Measurements from ENCODE around the gene RAMACL.
A peak's percentile ranks its signal among the peaks of the same experiment; 100 is the strongest.

Gene RAMACL

GRCh38 chr6:166573511-166574216 lies 12.8 kb downstream of the RAMACL start:
- no peak for DNase-seq (ENCODE audit: low read depth)

GRCh38 chr6:166572370-166573261 lies 13.9 kb downstream of the RAMACL start:
- DNase-seq (ENCODE audit: low read depth): no peak

DNA sequence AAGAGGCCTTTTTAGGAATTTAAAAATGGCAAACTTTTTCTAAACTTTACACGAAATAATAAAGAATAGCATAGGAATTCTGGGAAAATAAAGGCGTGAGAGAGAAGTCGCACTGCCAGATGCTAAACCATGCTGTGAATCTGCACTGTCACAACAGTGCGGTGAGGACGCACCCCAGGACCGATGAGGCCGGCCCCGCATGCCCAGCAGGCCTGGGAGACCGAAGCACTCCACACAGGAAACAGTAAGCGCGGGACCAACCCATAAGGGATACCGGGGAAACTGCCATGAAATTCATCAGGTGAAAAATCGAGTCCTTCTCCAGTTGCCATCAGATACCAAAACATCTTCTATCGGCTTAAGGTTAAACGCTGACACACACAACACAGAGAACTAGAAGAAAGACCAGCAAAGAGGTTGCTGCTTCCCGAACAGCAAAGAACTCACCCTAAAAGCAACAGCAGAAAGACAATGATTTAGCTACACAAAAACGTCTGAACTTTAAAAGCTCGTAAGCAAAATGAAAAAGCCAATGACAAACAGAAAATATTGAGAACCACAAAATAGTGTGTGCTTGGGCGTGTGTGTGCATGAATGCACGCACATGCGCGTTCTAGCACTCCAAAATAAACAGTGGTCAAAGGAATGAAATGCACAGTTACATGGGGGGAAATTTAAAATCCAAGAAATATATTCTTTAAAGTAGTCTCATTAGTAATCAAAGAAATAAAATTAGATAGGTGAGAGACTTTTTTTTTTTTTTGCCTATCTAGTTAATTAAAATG lies 15.4 kb downstream of the RAMACL start:
- DNase-seq (ENCODE audit: low read depth): no peak

DNA sequence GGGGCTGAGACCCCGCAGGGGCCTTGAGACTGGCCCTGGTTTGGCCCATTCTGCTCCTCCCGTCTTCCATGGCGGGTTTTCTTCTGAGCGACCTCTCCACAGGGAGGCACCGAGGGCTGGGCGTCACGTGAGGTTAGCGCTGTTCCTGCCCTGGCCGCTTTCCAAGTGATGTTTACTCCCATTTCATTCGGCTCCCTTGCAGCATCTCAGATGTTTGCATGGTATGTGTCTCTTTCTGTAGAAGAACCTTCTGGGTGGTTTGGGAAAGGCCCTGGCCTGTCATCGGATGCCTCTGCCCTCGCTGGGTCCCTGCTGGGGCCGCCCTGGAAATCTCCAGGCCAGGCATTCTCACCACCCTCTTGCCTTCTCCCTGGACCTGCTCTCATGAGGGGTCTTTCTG lies 17.3 kb downstream of the RAMACL start:
- no peak for DNase-seq (ENCODE audit: low read depth)

DNA sequence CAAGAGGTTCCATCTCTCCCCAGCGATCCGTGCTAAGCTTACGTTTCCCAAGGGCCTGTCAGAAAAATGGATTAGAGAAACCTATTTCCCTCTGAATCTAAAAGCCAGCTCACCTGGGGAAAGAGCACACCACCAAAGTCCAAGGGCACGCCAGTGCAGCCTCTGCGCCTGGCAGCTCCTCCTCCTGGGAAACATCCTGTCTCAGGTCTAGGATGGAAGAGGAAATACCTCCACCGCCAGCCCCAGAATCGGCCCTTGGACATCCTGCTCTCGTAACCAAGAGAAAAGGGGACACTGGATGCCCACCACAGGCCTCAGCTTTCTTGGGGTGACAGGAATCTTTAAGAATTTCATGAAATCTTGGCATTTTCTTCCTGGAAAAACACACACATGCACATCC lies 18.7 kb downstream of the RAMACL start:
- no peak for DNase-seq (ENCODE audit: low read depth)

- DNase-seq (ENCODE audit: low read depth): peak; percentile 93
Observed at GRCh38 chr6:166567107-166567506, 19.4 kb downstream of the RAMACL start.

DNA sequence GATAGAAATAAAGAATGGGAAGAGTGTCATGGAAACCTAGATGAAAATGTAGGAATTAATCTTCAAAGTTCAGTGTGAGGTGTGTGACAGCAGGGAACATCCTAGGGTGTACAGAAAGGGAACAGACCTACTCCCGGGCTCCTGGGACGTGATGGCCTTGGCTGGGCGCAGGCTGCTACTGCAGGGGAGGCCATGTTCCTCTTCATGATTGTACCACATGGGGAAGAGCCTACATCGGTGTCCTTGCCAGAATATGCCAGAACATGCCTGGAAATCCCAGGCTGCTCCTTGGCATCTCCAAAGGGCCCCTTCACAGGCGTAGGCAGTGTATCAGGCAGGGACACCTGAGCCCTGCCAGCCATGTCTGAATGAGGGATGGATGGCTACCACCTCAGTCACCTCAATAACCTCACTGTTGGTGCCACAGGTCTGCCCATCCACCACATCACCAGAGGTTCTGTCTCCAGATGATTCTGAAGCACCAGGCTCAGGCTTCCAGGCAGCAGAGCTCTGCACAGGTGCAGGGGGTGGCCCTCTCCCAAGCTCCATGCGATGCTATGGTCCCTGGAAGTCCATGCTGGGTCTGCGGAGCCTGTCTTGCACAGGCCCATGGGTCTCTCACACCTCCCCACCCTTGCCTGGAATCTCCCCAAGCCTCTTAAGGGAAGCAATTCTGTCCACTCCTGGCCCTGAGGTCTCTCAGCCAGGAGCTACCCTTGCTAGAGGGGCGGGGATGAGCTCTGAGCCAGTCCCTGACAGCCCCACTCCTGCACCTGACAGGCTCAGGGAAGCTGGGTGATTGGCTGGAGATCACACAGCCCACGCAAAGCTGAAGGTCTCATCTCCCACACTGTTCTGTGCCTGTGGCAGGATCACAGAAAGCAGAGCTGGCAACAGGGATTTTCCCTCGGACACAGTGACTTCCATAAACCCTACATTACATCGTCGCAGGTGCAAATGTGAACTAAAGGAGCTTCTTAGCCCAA lies 20.2 kb downstream of the RAMACL start:
- no peak for DNase-seq (ENCODE audit: low read depth)

DNA sequence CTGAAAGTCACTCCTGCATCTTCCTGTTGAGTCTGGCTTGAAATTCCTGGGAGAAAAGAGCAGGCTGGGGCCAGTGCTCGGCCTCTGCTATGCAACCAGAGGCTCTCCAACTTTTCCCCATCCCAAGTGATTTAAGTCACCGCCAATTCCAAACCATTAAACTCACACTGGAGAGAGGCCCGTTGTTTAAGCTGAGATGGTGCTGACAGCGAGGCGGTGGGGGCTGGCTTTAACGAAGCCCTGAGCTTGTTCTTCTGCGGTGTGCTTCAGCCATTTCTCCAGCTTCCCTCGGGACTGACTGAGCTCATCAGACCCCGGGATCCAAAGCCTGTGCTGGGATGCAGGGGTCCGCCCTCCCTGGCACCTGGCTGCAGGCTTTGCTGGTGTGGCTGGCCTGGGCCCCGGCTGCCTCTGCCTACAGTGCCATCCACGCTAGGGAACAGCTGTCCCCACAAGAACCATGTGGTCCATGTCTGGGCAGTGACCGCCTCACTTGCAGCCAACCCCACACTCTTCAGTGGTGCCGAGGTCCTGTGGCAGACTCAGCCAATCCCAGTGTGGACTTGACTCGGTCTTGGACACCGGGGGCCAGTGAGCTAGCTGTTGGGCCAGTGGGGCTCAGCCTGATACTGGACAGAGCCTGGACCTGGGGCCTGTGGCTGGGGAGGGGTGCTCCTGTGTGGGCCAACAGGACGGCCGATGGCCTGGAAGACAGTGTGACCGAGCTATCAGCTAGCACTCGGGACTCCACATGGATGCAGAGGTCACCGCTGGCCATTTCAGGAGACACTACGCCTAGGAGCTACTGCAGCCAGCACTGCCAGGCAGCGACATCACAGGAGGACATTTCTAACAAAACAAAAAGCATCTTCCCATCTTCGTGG lies 21.2 kb downstream of the RAMACL start:
- no peak for DNase-seq (ENCODE audit: low read depth)

GRCh38 chr6:166563805-166564204 lies 22.7 kb downstream of the RAMACL start:
- no peak for DNase-seq (ENCODE audit: low read depth)

GRCh38 chr6:166563200-166563599 lies 23.3 kb downstream of the RAMACL start:
- no peak for DNase-seq (ENCODE audit: low read depth)

DNA sequence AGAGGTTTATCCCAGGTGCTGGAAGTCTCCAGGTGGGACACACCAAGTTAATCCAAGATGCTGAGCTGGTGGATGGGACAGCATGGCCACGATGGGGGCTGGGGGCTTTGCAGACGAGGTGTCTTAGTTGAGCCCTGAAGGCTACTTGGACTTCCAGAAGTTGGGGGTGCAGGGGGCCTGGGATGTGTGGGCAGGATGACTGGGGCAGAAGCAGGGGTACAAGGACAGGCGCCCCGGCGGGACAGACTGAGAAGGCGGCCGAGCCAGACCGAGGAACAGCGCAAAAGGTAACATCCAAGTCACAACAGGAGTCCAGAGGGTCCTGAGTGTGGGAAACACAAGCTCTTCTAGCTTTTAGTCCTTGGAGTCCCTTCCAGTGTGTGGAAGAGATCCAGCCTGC lies 23.8 kb downstream of the RAMACL start:
- no peak for DNase-seq (ENCODE audit: low read depth)

GRCh38 chr6:166561771-166562359 lies 24.6 kb downstream of the RAMACL start:
- DNase-seq (ENCODE audit: low read depth): peak; percentile 90

GRCh38 chr6:166560222-166560621 lies 26.3 kb downstream of the RAMACL start:
- no peak for DNase-seq (ENCODE audit: low read depth)

- no peak for DNase-seq (ENCODE audit: low read depth)
Observed at GRCh38 chr6:166559662-166560061, 26.8 kb downstream of the RAMACL start.

DNA sequence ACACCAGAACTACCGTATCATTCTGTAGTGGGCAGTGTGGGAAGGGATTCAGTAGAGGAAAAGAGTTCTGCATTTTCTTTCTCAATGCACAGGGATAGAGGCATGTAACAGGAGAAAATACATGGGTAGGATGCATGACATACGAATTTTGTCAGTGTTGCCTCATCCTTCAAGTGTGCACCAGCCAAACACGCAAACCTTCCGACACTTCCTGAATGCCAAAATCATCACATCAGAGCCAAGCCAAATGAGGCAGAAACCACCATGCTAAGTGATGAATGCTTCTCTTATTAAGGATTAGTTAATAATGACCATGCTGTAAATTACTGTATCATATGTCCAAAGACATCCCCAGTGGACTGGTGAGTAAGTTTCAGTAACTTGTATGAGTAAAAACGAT lies 27.3 kb downstream of the RAMACL start:
- DNase-seq (ENCODE audit: low read depth): no peak

GRCh38 chr6:166558156-166559005 lies 28.1 kb downstream of the RAMACL start:
- no peak for DNase-seq (ENCODE audit: low read depth)

DNA sequence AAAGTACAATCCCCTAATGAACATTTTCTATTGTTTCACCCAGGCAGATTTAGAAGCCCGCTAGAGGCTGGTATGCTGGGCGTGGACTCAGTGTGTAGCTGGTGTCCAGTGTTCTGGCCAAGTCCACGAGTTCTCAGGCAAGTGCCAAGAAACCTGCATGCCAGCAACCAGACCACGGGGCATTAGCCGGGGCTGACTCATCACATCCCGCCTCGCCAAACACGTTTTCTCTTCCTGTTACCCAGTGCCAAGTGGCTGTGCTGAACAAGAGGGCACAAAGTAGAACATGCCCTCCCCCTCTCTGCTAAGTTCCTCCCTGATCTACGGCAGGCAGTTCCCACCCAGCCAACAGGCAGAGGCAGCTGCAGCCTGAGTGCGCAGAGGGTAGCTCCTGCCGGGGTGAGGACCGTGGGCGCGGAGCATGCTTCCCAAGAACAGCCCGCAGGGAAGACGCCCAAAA lies 29.6 kb downstream of the RAMACL start:
- peak; percentile 86 for DNase-seq (ENCODE audit: low read depth)

DNA sequence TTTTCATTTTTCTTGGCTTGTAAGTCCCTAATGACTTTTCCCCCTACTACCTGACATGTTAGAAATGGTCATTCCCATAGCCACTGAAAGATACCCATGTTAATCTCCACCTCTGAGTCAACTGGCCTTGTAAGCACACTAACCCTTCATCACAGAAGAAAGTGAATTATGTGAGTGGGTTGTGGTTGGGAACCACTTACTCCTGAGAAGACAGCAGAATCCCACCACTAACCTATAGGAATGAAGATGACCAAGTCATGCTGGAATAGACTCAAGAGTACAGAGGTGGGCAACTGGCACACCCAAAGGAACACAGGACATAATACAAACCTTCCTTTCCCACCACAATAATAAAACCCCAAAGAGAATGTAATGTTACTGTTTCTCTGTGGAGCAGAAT lies 30.1 kb downstream of the RAMACL start:
- DNase-seq (ENCODE audit: low read depth): no peak

DNA sequence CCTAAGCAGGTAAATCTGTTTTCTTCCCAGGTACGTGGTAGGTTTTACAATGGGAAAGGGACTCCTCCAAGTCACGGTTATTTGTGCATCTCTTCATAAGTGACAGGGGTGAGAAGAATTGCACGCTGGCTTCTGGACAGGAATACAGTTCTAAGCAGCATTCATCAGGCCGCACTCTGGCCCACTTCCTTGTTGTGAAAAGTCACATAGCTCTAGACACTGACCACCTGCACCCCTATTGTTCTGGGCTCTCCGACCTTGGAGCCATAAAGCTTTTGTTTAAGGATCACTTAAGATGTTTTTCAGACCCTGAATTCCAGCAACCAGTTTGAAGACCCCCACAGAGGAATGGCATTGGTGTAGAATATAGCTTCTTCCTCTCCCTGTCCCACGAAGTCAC lies 31.4 kb downstream of the RAMACL start:
- DNase-seq (ENCODE audit: low read depth): no peak

All from GM04503 (cell line).